ENCODE data around the gene GINS1.

DNA sequence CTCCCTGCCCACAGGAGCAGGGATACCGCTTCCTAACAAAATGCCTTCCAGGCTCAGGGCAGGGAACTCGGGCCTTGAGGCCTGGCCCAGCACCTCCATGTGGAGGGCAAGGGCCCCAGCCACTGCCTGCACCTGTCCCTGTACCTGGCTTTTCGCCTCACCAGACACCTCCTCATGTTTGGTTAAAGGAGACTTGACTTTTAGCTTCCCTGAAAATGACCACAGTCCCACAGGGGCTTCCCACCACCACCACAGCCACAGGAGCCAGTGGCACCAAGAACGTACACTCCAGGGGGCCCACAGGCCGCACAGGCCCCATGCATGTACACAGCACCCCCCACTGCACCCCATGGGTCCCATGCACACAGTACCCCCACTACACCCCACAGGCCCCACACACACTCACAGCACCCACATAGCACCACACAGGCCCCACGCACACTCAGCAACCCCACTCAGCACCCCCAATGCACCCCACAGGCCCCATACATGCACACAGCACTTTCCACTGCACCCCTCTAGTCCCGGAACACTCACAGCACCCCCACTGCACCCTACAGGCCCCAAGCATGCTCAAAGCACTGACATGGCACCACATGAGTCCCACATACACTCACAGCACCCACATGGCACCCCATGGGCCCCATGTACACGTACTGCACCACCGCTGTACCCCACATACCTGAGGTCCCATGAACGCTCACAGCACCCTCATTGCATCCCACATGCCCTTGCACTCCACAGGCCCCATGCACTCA, 86.5 kb downstream of the GINS1 start:
- TF ChIP-seq, protein P1, sequence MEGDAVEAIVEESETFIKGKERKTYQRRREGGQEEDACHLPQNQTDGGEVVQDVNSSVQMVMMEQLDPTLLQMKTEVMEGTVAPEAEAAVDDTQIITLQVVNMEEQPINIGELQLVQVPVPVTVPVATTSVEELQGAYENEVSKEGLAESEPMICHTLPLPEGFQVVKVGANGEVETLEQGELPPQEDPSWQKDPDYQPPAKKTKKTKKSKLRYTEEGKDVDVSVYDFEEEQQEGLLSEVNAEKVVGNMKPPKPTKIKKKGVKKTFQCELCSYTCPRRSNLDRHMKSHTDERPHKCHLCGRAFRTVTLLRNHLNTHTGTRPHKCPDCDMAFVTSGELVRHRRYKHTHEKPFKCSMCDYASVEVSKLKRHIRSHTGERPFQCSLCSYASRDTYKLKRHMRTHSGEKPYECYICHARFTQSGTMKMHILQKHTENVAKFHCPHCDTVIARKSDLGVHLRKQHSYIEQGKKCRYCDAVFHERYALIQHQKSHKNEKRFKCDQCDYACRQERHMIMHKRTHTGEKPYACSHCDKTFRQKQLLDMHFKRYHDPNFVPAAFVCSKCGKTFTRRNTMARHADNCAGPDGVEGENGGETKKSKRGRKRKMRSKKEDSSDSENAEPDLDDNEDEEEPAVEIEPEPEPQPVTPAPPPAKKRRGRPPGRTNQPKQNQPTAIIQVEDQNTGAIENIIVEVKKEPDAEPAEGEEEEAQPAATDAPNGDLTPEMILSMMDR (IDR thresholded peaks at IDR 0.05): no peak
- TF ChIP-seq POLR2A (IDR thresholded peaks at IDR 0.05): no peak
